Suppressor macrophage (primary cell): ENCODE measurements around the gene PTBP2.

Source experiments
- DNase-seq, 4 experiments: peaks; one replicate each; pipeline ENCODE4 v3.0.0-alpha.2; 2020 to 2022
- total RNA-seq, 17 experiments: gene quantifications; one replicate each; lab custom pipeline; 2026; ENCODE audit warnings: mixed read lengths in 6 of 17, inconsistent platforms in 3 of 17; lab: John Stamatoyannopoulos, UW

PTBP2 gene, protein sequence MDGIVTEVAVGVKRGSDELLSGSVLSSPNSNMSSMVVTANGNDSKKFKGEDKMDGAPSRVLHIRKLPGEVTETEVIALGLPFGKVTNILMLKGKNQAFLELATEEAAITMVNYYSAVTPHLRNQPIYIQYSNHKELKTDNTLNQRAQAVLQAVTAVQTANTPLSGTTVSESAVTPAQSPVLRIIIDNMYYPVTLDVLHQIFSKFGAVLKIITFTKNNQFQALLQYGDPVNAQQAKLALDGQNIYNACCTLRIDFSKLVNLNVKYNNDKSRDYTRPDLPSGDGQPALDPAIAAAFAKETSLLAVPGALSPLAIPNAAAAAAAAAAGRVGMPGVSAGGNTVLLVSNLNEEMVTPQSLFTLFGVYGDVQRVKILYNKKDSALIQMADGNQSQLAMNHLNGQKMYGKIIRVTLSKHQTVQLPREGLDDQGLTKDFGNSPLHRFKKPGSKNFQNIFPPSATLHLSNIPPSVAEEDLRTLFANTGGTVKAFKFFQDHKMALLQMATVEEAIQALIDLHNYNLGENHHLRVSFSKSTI
- 4.2 to 22.4 (median 16.1) reads per million in 17 experiments for total RNA-seq

DNA sequence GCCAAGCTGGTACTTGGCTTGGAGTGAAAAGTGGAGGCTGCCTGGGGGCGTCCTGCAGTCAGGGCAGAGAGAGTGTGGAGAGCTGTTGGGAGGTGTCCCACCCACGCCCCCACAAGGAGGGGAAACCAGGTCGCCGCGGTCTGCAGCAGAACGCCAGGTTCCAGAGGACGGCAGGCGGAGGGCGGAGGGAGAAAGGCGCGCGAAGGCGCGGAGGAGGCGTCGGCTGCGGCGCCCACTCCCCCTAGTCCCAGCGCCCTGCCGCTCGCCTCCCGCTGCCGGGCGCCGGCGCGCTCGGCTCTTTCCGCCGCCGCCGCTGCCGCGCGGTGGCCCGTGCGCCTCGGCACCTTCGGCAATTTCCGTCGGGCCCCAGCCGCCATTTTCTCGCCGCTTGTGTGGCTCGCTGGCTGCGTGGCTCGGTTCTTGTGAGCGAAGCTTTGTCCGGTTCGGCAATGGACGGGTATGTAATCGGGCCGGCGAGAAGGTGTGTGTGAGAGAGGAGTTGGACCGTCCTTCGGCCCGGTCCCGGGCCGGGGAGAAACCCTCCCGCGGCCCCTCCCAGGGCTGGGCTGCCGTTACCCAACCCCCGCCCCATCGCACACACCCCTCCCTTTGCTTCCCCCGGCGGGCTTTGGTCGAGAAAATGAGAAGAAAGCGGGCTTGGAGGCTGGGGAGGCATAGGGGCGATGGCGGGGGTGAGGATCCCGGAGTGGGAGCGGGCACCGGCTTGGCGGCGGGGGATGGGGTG lies at the start of gene PTBP2:
PTBP2 (plus strand) TSS at position 369 of the 745 bp plus-strand sequence; CDS start at position 450, 81 bp downstream.
- peak; percentile 85 to 95 (median 90) for DNase-seq

DNA sequence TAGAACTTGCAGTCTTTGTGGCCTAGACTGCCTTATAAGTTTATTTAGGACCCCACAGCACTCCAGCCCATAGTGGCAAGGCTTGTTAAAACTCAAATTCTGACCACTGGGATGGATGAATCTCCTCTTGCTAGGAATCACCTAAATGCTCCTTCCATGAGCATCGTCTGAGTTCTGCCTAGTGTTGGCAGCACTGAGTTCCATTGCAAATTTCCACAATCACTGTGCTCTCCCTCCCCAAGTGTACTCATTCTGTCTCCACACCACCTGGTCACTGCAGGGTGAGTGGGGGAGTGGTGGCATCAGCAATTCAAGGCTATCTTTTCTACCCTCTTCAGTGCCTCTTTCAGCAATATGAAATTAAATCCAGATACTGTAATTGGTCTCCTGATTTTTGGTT lies 46.7 kb upstream of the PTBP2 start:
- no peak for DNase-seq

DNA sequence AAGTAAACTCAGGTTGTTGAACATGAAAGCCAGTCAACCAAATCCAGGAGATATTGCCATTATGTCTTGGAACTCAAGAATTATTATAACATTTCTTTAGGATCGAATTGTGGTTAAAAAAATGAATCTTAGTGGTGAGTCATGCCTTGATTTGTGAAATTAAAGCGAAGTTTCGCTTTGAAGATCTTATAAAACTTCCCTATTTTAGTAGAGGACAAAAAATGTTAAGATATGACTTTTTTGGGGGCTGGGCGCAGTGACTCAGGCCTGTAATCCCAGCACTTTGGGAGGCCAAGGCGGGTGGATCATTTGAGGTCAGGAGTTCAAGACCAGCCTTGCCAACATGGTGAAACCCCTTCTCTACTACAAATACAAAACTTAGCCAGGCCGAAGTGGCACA lies 39.5 kb upstream of the PTBP2 start:
- peak in 3 of 4 experiments; percentile 5 to 62 (median 14) for DNase-seq

DNA sequence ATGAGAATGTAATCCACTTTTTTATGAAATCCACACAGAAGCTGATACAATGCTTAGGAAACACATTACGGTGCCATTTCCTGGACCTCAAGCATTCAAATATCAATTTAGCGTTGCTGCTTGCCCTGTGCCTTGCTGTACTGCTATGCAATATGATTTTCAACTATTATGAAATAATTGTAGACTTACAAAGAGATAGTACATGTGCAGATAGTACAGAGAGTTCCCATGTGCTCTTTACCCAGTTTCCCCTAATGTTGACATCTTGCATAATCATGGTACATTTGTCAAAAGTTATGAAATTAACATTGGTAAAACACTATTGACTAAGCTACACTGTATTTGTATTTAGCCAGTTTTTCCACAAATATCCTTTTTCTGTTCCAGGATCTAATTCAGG lies 37.7 kb upstream of the PTBP2 start:
- peak in 1 of 4 experiments; percentile 47 for DNase-seq

DNA sequence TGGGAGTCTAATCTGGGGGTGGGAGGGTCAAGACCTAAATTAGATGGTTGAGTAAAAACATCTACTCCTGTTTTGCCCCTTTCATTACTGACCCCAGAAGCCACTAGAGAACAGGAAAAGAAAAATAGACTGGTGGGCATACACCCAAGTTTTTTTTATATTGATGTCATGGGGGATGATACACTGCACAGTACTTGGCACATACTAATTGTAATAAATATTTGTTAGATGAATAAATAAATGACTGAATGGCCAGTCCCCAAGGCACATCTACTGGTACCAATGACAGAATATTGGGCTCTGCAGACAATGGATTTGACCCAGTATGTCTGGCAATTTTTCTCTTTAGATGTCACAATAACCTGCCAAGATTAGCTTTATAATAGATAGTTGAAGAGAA lies 36.8 kb upstream of the PTBP2 start:
- no peak for DNase-seq

DNA sequence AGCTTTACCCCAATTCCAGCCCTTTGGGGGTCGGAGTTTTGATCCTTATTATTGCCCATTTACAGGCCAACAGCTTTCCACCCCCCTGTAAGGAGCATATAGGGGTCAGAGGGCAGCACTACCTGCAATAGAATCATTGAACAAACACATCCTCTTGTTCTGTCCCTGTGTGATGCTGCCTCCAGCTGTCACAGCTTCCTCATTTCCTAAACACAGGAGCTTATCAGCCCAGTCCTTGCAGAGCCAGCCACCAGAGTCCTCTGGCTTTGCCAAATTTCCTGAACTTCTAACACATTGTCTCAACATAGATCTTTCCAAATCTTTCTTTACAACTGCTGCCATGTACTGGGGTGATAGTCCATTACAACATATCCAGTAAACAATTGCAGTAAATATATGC lies 32.8 kb upstream of the PTBP2 start:
- no peak for DNase-seq

DNA sequence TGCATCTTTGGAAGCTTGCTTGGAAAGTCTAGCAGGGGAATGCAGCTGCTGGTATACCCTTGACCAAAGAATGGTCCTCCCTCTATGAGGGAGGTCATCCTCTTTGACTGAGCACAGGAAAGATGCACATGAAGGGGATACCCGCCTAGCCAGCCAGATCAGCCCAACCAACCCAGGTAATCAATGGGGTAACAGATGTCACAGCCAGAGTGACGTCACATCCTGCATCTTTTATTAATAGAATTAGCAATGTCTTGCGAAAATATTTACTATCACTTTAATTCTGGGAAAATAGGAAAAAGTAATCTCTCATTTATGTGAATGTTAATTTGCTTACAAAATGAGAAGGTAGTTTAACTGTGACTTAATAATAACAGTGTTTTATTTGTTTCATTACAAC lies 25.6 kb upstream of the PTBP2 start:
- no peak for DNase-seq

DNA sequence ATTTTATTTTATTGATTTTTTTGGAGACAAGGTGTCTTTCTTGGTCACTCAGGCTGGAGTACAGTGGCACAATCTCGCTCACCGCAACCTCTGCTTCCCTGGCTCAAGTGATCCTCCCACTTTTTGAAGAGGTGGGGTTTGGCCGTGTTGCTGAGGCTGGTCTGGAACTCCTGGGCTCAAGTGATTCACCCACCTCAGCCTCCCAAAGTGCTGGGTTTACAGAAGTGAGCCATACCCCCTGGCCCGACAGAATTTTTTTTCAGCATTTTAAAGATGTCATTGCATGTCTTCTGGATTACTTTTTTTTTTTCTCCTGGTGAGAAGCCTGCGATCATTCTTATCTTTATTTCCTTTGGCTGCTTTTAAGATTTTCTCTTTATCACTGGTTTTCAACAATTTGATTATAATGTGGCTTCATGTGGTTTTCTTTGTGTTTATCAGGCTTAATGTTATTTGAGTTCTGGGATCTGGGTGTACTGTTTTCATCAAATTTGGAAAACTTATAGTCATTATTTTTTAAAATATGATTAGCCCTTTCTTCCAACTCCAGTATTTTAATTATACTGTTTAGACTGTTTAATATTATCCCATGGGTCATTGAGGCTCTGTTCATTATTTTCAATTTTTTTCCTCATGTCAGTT lies 23.1 kb upstream of the PTBP2 start:
- DNase-seq: no peak

DNA sequence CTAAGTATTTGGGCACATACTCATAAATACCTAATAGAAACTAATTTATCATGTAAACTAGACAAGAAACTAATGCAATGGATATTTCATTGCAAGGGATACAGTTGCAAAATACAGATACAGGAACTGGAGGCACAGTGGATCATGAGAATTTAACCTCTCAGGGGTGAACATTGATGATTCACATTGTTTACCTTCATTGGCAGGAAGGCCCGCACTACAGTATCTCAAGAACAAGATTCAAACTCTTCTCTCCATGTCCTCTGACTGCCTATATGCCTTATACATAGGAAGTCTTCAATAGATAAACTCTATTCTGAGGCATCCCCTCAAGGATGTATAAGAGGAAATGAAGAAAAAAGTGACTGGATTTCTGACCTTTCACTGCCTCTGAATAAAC lies 18.4 kb upstream of the PTBP2 start:
- no peak for DNase-seq

DNA sequence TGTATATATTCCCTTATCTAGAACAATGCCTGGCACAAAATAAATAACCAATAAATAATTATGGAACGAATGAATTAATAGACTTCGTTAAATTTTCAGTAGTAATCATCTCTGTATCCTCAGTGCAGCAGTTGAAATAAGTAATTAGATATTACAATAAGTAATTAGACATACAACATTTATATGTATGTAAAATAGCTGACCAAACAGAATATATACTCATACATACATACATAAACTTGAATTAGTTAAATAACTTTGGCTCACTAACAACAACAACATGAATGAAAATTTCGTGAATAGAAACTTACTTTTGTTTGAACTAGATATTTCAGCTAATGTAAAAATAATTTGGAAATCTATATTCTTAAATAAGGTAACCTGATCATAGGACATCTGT lies 14.6 kb upstream of the PTBP2 start:
- DNase-seq: no peak

DNA sequence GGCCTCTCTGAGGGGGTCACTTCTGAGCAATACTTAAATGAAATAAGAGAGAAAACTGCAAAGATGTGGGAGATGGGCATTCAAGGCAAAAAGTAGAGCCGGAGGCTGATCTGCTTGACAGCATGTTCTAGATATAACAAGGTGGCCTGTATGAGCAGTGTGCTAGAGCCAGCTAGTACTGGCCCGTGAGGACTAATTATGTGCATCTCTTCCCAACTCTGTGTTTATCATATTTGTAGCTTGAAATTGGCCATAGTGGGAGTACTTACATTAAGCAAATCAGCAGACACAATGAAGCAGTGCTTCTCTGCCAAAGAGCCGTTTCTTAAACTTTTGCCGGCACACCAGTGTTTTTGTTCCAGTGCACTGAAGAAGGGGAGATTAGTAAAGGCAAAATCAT lies 13.1 kb upstream of the PTBP2 start:
- no peak for DNase-seq

DNA sequence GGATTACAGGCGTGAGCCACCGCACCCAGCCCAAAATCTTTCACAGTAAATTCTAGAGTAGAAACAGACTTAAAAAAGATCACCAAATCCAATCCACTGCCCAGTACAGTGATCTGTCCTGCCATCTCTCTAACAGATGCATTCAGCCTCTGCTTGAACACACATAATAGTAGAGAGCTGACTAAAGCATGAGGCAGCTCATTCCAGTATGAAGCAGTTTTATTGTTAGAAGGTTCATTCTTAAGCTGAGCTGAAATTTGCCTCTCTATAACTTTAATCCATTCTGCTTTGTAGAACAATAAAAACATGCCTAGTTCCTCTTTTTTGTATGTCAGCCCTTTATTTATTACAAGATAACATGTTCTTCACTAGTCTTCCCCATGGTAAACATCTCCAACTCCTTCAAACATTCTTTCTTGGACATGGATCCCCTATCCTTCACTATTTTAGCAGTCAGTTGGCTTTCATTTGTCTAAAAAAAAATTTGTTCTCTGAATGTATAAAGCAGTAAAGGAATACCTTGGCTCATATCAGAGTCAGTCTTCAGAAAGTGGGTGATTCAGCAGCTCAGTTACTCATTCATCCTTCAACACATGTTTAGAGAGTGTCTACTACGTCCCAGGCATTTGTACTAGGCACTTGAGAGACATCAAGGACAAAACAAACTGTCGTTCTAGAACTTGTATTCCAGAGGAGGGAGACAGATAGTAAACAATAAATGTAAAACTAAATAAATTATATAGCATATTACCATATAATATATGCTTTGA lies 10.7 kb upstream of the PTBP2 start:
- DNase-seq: peak in 1 of 4 experiments; percentile 9

DNA sequence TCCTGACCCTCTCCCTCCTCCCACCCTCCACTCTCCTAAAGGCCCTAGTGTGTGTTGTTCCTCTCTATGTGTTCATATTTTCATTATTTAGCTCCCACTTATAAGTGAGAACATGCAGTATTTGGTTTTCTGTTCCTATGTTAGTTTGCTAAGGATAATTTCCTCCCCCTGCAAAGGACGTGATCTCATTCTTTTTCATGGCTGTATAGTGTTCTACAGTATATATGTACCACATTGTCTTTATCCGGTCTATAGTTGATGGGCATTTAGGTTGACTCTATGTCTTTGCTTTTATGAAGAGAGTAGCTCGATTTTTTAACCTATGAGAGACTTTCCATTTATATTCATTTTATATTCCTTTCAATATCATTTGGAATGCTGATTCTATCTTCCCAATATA lies 7.9 kb upstream of the PTBP2 start:
- DNase-seq: no peak

DNA sequence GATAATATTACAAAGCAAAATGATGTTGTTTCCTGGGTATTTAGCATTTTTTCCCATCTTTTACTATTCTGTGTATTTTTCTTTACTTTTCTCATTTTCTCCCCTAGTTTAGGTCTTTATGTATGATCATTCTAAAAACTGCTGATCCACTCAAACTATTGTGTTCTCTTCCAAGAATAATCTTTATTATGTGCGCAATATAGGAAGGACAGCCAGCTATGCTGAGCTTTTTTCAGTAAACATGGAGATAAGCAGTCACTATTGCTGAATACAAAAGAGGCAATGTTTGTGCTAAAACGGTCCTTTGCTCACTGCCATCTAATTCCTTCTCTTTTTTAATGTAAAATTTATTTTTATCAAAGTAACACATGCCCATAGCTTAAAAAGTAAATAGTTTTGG lies 6.7 kb upstream of the PTBP2 start:
- no peak for DNase-seq

DNA sequence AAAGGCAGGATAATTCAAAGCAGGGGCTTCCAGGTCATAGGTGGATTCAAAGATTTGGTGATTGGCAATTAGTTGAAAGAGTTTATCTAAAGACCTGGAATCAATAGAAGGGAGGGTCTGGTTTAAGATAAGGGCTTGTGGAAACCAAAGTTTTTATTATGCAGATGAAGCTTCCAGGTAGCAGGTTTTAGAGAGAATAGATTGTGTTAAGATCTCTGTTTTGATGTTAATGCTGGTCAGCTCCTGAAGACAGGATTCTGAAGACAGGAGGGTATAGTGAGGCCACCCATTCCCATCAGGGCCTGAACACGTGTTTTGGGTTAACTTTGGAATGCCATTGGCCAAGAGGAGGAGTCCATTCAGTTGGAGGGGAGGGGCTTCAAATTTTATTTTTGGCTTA lies 6.1 kb upstream of the PTBP2 start:
- no peak for DNase-seq

DNA sequence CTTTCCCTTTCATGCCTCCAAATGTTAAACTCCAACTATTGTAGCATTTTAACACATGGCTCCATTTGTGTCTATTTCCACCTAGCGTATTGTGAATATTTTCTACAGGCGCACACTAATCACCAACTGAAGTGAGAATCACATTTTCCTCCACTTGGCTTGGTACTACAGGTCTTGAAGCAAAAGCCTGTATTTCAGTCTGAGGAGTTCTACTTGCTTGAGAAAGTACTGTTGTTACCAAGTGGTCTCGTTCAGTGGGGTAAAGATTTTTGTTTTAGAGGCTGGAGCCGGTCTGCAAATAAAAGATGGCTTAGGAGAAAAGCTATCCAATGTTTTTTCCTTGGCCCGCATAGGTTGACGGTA lies 550 bp upstream of the PTBP2 start:
- no peak for DNase-seq

DNA sequence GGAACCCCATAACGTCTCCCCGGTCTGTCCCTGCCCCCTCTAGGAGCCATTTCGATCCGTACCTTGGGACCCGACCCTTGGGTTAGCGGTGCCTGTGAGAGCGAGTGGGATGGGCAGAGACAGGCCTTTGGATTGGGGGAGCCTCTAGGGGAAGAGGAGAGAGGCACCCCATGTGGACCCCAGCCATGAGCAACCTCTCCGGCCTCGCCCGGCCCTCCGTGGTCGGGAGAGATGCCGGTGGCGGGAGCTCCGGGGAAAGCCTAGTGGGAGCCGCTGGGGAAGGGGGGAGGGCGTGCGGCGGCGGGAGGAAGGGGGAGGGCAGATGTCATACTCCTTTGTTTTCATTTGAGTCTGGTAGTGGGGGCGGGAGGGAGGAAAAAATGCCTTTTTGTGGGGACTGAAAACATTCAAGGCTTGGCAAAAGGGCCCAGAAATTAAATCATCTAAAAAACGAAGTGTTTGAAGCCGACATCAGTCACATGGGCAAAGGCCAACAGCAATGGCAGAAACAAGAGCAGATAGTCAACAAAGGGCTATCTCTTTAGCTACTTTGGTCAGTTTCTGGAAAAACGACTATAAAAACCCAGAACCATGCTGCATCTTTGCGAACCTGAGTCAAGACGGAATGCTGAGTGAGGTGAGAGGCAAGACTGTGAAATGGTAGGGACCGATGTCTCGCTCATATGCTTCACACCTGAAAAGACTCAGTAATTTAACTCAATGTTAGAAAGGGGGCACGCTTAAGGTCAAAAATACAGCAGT lies 758 bp downstream of the PTBP2 start:
- DNase-seq: peak in 3 of 4 experiments; percentile 20 to 51 (median 46)

DNA sequence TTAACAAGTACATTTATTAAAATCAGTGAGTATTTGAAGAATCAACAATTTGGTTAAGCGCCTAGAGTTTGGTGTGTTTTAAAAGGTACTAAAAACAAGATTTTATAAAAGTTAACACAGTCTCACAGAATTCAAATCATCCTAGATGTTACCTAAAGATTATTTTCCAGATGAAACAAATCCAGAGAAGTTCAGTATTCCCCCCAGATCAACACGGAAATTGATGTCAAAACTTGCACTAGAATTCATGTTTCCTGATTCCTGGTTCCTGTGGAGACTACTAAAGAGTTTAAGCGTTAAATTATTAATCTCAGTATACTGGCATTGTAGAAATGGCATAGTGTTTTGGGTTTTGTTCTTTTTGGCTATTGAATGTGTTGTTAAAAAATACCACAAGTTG lies 1.4 kb downstream of the PTBP2 start:
- no peak for DNase-seq

DNA sequence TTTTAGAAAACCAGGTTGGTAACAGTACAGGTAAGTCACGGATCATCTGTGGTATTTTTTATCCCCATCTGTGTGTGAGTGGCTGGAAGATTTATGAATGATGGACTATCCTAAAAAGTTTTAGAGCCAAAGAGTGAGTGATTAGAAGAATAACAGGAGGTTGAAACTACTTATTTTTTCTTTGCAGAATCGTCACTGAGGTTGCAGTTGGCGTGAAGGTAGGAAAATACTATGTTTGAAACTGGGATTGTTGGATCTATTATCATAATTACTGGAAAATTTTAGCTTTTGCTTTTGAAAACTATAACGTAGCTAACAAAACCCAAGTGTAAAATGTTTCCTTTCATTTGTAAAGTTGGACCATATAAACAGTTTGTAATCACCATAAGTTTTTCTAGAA lies 1.8 kb downstream of the PTBP2 start:
- DNase-seq: no peak

DNA sequence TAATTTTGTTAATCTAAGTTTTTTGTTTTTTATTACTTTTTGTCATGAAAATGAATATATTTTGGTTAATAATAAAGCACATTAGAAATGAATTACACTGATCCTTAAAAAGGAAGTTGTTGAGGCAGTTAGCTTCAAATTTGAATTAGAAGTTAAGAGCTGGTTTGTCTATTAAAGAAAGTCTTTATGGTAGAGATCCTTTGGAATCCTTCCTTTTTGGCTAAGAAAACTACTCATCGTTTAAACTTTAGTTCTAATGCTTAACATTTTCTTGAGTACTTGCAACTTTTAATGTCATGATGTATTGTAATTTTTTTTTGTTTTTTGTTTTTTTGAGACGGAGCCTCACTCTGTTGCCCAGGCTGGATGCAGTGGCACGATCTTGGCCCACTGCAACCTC lies 2.4 kb downstream of the PTBP2 start:
- DNase-seq: no peak

DNA sequence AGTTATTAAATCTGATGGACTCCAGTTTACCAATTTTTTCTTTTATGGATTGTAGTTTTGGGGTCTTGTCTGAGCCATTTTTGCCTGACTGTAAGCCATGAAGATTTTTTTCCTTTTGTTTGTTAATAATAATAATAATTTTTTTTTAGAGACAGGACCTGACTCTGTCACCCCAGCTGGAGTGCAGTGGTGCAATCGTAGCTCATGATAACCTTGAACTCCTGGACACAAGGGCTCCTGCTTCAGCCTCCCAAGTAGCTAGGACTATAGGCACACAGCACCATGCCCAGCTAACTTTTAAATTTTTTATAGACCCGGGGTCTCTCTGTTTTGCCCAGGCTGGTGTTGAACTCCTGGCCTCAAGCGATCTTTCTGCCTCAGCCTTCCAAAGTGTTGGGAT lies 6.3 kb downstream of the PTBP2 start:
- DNase-seq: no peak
